ENCODE measurements around the gene ANAPC4. TPM values are rescaled to one million over a fixed set of nuclear protein-coding genes. Genes with fewer than 3 reads are reported as not detected.
"Not testable (repeated sequence)": the region's sequence is repeated elsewhere in the genome, so short reads cannot be mapped to it uniquely, and the experiment has no call there.

The ANAPC4 gene
- 10 to 100 TPM; 14.9 to 32.0 (median 19.2) TPM for total RNA-seq

- TF ChIP-seq CTCF (IDR thresholded peaks at IDR 0.05) (no peak), POLR2A (IDR thresholded peaks at IDR 0.05) (no peak)
- peak within 1 kb of the TSS; percentile 93 for H3K4me3 ChIP-seq (ENCODE audit: low read depth, poor library complexity, severe bottlenecking)
- peak; percentile 92 to 98 for DNase-seq (ENCODE audit: low spot score in 2 of 2)
- intact Hi-C loops (cut with DNase I; ENCODE audit: low total_unique reads), result no loop called here
- WGBS, 2 donors, result 1% methylated on average over 34 to 55 of the region's 74 CpGs
Measured at GRCh38 chr4:25376754-25377571, at the start of gene ANAPC4. ANAPC4 (plus strand) TSS chr4:25377263; CDS start chr4:25377428, 165 bp downstream.

GRCh38 chr4:25328463-25328862, 48.6 kb upstream of the ANAPC4 start:
- H3K4me3 ChIP-seq (ENCODE audit: low read depth, poor library complexity, severe bottlenecking); intact Hi-C loops (cut with DNase I; ENCODE audit: low total_unique reads); DNase-seq (ENCODE audit: low spot score in 2 of 2): not testable (repeated sequence)
- 90 to 96% methylated on average over 3 of the region's 3 CpGs for WGBS, 2 donors

- H3K4me3 ChIP-seq (ENCODE audit: low read depth, poor library complexity, severe bottlenecking), result no peak overlapping the region
- no peak for DNase-seq (ENCODE audit: low spot score in 2 of 2)
- no peak for TF ChIP-seq POLR2A (IDR thresholded peaks at IDR 0.05)
- TF ChIP-seq CTCF (IDR thresholded peaks at IDR 0.05), result no peak
- WGBS, 2 donors, result 83 to 96% methylated on average over 1 of the region's 1 CpG
- intact Hi-C loops (cut with DNase I; ENCODE audit: low total_unique reads), result no loop called here
Measured at GRCh38 chr4:25330335-25330734, 46.7 kb upstream of the ANAPC4 start.

- TF ChIP-seq CTCF (IDR thresholded peaks at IDR 0.05) (no peak), POLR2A (IDR thresholded peaks at IDR 0.05) (no peak)
- no peak overlapping the region for H3K4me3 ChIP-seq (ENCODE audit: low read depth, poor library complexity, severe bottlenecking)
- WGBS, 2 donors, result 87 to 88% methylated on average over 12 of the region's 12 CpGs
- DNase-seq (ENCODE audit: low spot score in 2 of 2), result no peak
- intact Hi-C loops (cut with DNase I; ENCODE audit: low total_unique reads), result no loop called here
Measured at GRCh38 chr4:25330905-25331808, 45.9 kb upstream of the ANAPC4 start.

GRCh38 chr4:25343671-25344070, 33.4 kb upstream of the ANAPC4 start:
- intact Hi-C loops (cut with DNase I; ENCODE audit: low total_unique reads), result no loop called here
- WGBS, 2 donors, result 95 to 99% methylated on average over 2 of the region's 2 CpGs
- no peak for DNase-seq (ENCODE audit: low spot score in 2 of 2)
- TF ChIP-seq CTCF (IDR thresholded peaks at IDR 0.05) (no peak), POLR2A (IDR thresholded peaks at IDR 0.05) (no peak)
- H3K4me3 ChIP-seq (ENCODE audit: low read depth, poor library complexity, severe bottlenecking), result no peak overlapping the region

GRCh38 chr4:25345744-25346143, 31.3 kb upstream of the ANAPC4 start:
- WGBS, 2 donors, result 62 to 74% methylated on average over 5 of the region's 5 CpGs
- no peak overlapping the region for H3K4me3 ChIP-seq (ENCODE audit: low read depth, poor library complexity, severe bottlenecking)
- intact Hi-C loops (cut with DNase I; ENCODE audit: low total_unique reads), result no loop called here
- TF ChIP-seq POLR2A (IDR thresholded peaks at IDR 0.05) (no peak), CTCF (IDR thresholded peaks at IDR 0.05) (no peak)
- DNase-seq (ENCODE audit: low spot score in 2 of 2), result no peak
